ENCODE results near the gene LZTS3. TPM values are rescaled to one million over a fixed set of nuclear protein-coding genes. Genes with fewer than 3 reads are reported as not detected.

Gene LZTS3
- total and polyA plus RNA-seq, 10 of the 15 experiments (the other 5 are each of a cell fraction or from before 2014, with no cell fraction given), result 0.03 to 0.90 (median 0.22) TPM

GRCh38 chr20:3218307-3218988 is 45.1 kb upstream of the LZTS3 start:
- Histone ChIP-seq H4K20me1 (ENCODE audit: control insufficient read depth, insufficient read depth) (no peaks in the 10 kb centered on the region), H3K4me2 (ENCODE audit: control insufficient read depth, insufficient read depth) (no peak overlapping the region), H3K79me2 (ENCODE audit: control insufficient read depth, insufficient read depth, low read length) (no peaks in the 10 kb centered on the region), H3K4me3 (no peak overlapping the region), H3K27me3 (replicated peaks in 1 of 2; ENCODE audit: control insufficient read depth in 2 of 2, insufficient read depth in 2 of 2, low read length in 1 of 2) (no peaks in the 10 kb centered on the region), H3K27ac (ENCODE audit: control insufficient read depth, insufficient read depth) (no peak overlapping the region), H3K4me1 (ENCODE audit: control insufficient read depth, insufficient read depth, low read length) (peaks cover 15% of the 10 kb centered on the region), H2AFZ (ENCODE audit: control insufficient read depth, low read depth, low read length) (no peak overlapping the region; the same call in 1 of the 2 replicates), H3K9ac (ENCODE audit: control insufficient read depth, insufficient read depth, low read length) (no peak overlapping the region), H3K9me3 (replicated peaks; ENCODE audit: control insufficient read depth, insufficient read depth, low read length) (no peaks in the 10 kb centered on the region), H3K36me3 (ENCODE audit: control insufficient read depth in 2 of 2, insufficient read depth in 2 of 2, low read length in 1 of 2) (peaks cover 2 to 15% of the 10 kb centered on the region in 2 experiments; a peak in 3 of 4 replicates)
- ChIA-PET SMC1A (ENCODE audit: uncharacterized antibody, unreplicated experiment) (interaction anchor here (0.7 to 1.7 kb wide), 5 partner anchors 9 to 98 kb away, joined by 3 to 10 read pairs (median 3); partner anchors contain the start of gene ITPA), POLR2A (interaction anchor here (0.6 kb wide), 2 partner anchors 53 to 517 kb away, joined by 3 read pairs; no protein-coding TSS in a partner anchor), CTCF (interaction anchor here (0.6 to 3.5 kb wide), 19 partner anchors 9 to 492 kb away, joined by 3 to 31 read pairs (median 4); partner anchors contain the start of genes ITPA and SLC4A11), RAD21 (ENCODE audit: unreplicated experiment) (interaction anchor here (0.7 to 0.8 kb wide), 3 partner anchors 10 to 98 kb away, joined by 3 to 4 read pairs (median 3); no protein-coding TSS in a partner anchor)
- DNase-seq (ENCODE audit: low read depth, low spot score), result no peak
- in situ Hi-C loops (cut with MboI), result no loop called here
- WGBS (ENCODE audit: insufficient coverage, insufficient replicate concordance, low lambda C conversion rate, missing lambda C conversion rate), result 19% methylated on average over 28 of the region's 30 CpGs
- intact Hi-C loops (cut with micrococcal nuclease; ENCODE audit: unreplicated experiment), result loop anchor here (1.0 to 5.0 kb wide), 3 partner anchors 58 to 494 kb away; partner anchors contain the start of gene SIGLEC1
- BruUV-seq (replicated peaks), result no TSS peak
- ATAC-seq, result peak; percentile 98
- peak; percentile 79 for FAIRE-seq
- peak; percentile 52; the same call in 1 of the 2 replicates for TF ChIP-seq YY1 (IDR thresholded peaks at IDR 0.05; ENCODE audit: low read depth, low read length)
- peak; percentile 68; the same call in 1 of the 2 replicates for TF ChIP-seq SMARCA5 (IDR thresholded peaks at IDR 0.05)
- TF ChIP-seq, protein P1, sequence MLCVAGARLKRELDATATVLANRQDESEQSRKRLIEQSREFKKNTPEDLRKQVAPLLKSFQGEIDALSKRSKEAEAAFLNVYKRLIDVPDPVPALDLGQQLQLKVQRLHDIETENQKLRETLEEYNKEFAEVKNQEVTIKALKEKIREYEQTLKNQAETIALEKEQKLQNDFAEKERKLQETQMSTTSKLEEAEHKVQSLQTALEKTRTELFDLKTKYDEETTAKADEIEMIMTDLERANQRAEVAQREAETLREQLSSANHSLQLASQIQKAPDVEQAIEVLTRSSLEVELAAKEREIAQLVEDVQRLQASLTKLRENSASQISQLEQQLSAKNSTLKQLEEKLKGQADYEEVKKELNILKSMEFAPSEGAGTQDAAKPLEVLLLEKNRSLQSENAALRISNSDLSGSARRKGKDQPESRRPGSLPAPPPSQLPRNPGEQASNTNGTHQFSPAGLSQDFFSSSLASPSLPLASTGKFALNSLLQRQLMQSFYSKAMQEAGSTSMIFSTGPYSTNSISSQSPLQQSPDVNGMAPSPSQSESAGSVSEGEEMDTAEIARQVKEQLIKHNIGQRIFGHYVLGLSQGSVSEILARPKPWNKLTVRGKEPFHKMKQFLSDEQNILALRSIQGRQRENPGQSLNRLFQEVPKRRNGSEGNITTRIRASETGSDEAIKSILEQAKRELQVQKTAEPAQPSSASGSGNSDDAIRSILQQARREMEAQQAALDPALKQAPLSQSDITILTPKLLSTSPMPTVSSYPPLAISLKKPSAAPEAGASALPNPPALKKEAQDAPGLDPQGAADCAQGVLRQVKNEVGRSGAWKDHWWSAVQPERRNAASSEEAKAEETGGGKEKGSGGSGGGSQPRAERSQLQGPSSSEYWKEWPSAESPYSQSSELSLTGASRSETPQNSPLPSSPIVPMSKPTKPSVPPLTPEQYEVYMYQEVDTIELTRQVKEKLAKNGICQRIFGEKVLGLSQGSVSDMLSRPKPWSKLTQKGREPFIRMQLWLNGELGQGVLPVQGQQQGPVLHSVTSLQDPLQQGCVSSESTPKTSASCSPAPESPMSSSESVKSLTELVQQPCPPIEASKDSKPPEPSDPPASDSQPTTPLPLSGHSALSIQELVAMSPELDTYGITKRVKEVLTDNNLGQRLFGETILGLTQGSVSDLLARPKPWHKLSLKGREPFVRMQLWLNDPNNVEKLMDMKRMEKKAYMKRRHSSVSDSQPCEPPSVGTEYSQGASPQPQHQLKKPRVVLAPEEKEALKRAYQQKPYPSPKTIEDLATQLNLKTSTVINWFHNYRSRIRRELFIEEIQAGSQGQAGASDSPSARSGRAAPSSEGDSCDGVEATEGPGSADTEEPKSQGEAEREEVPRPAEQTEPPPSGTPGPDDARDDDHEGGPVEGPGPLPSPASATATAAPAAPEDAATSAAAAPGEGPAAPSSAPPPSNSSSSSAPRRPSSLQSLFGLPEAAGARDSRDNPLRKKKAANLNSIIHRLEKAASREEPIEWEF (IDR thresholded peaks at IDR 0.05; ENCODE audit: insufficient replicate concordance, low read depth, low read length), result no peak
- no peak for TF ChIP-seq BRCA1 (IDR thresholded peaks at IDR 0.05; ENCODE audit: low read depth, low read length)
- TF ChIP-seq IRF4 (IDR thresholded peaks at IDR 0.05; ENCODE audit: low read depth, low read length), result no peak
- TF ChIP-seq SMC3 (IDR thresholded peaks at IDR 0.05; ENCODE audit: borderline replicate concordance, low read length), result peak; percentile 64
- TF ChIP-seq, protein P2, sequence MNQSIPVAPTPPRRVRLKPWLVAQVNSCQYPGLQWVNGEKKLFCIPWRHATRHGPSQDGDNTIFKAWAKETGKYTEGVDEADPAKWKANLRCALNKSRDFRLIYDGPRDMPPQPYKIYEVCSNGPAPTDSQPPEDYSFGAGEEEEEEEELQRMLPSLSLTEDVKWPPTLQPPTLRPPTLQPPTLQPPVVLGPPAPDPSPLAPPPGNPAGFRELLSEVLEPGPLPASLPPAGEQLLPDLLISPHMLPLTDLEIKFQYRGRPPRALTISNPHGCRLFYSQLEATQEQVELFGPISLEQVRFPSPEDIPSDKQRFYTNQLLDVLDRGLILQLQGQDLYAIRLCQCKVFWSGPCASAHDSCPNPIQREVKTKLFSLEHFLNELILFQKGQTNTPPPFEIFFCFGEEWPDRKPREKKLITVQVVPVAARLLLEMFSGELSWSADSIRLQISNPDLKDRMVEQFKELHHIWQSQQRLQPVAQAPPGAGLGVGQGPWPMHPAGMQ (IDR thresholded peaks at IDR 0.05; ENCODE audit: borderline replicate concordance), result no peak
- no peak for TF ChIP-seq NR2C2 (IDR thresholded peaks at IDR 0.05; ENCODE audit: borderline replicate concordance, control insufficient read depth, insufficient read length, low read depth)
- TF ChIP-seq CTCF (IDR thresholded peaks at IDR 0.05 in 2 of 3, conservative IDR thresholded peaks at IDR 0.05 in 1 of 3; ENCODE audit: control insufficient read depth in 2 of 3, extremely low read depth in 1 of 3, insufficient read depth in 1 of 3, low read depth in 3 of 3, low read length in 3 of 3), result peak; percentile 78 to 89 (median 87)
- 0 out of 2 replicates have a peak, but pooled peaks have one; percentile 56 for TF ChIP-seq HDGF (IDR thresholded peaks at IDR 0.05)
- TF ChIP-seq ZNF207 (IDR thresholded peaks at IDR 0.05; ENCODE audit: borderline replicate concordance), result no peak
